HG03439 (cell line): ENCODE data around the gene POGLUT3.

Source experiments
- ATAC-seq: cut with Tn5 transposase; IDR thresholded peaks from one replicate; pipeline ENCODE4 v1.9.1; 2021; ENCODE audit warnings: mild to moderate bottlenecking, moderate library complexity; ENCODE audit not compliant: unreplicated experiment

POGLUT3 gene, protein sequence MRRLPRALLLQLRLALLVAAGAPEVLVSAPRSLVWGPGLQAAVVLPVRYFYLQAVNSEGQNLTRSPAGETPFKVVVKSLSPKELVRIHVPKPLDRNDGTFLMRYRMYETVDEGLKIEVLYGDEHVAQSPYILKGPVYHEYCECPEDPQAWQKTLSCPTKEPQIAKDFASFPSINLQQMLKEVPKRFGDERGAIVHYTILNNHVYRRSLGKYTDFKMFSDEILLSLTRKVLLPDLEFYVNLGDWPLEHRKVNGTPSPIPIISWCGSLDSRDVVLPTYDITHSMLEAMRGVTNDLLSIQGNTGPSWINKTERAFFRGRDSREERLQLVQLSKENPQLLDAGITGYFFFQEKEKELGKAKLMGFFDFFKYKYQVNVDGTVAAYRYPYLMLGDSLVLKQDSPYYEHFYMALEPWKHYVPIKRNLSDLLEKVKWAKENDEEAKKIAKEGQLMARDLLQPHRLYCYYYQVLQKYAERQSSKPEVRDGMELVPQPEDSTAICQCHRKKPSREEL

DNA sequence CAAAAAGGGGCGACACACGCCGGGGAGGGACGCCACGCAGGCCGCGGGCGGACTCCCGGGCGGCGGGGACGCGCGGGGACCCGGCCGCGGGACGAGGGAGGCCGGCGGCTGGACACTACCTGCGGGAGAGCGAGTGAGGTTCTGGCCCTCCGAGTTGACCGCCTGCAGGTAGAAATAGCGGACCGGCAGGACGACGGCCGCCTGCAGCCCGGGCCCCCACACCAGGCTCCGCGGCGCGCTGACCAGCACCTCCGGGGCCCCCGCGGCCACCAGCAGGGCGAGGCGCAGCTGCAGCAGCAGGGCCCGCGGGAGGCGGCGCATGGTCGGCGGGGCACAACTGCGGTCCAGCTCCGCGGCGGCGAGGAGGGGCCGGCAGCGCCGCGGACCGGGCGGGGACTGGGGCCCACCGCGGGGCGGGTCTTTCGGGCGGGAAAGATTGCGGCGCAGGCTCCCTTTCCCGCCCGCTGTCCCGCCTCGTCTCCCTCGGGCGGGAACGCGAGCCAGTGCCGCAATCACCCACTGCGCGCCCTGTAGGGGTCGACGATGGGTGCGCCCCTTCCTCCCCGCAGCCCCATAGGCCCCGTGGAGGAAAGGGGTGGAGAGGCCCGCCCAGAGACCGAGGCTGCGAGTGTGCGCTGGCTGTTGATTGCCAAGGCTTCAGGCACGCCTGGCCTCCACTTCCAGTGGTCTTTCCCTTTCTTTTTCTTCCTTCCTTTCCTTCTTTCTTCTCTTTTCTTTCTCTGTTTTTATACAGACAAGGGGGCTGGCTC, at the start of gene POGLUT3:
TSS of gene POGLUT3 (minus strand) at position 339 of the 770 bp plus-strand sequence. CDS start at position 321, 18 bp downstream.
- peak; percentile 54 for ATAC-seq

DNA sequence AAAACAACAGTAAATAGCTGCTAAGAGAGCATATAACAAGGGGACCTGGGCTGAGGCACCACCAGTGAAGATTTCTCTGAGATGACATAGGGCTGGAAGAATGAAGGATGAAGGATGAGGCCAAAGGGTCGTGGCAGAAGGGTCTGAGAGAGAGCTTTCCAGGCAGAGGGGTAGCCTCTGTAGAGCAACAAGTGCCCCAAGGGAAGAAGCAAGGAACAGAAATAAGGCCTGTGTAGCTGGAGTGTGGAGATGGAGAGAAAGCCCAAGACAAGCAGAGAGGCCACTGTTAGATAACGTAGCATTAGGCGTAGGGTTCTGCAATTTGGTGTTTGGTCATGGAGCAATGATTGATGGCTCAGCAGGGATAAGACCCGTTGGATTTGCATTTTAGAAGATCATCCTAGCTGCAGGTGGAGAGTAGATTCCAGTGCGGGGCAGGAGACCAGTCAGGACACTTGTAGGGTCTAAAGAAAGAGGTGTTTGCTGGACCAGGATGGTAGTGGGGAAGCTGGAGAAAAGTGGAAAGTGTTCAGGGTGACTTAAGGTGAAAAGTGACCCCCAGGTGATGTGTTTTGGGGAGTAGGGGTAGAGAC, 47.8 kb upstream of the POGLUT3 start:
- ATAC-seq, result no peak

DNA sequence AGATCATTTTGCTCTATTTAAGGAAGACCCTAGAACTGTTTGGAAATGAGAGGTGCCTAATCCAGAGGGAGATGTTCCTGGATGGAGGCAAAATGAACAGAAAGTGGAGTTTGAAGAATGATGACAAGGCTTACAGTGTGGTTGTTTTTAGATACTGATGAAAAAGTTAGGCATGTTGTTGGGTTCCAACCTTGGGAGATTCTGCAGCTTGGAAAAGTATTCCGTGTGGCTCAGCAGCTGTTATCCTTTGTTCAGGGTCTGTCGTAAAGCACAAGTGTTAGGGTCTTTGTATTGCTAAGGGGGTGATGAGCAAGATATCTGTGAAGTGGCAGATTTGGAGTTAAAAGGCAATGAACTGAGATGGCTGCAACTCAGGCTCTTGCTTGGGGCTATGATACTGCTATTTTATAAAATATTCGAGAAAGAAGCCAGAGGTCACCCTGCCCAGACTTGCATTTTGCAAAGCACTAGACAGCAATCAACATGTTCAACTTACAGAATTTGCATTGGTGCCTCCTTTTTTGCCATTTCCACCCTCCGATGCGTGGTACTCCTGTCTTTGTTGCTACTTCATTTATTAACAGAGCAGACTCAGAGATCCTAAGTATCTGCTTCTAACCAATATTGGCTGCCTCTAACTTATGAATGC, 45.3 kb upstream of the POGLUT3 start:
- ATAC-seq, result no peak

DNA sequence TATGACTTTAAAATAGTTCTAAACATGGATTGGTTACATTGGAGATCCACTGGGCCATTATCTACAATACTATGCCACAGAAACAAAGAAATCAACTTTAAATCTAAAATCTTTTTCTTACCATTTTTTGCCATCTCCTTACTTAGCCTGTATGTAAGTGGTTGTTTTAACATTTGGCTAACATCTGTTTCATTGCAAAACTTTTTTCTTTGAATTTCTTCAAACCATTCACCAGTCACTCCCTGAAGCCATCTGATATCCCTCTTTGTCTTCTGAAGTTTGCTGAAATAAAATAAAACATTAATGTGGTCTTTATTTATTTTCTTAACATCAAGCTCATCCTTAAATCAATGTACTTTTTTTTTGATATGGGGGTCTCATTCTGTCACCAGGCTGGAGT, 43.3 kb upstream of the POGLUT3 start:
- no peak for ATAC-seq

DNA sequence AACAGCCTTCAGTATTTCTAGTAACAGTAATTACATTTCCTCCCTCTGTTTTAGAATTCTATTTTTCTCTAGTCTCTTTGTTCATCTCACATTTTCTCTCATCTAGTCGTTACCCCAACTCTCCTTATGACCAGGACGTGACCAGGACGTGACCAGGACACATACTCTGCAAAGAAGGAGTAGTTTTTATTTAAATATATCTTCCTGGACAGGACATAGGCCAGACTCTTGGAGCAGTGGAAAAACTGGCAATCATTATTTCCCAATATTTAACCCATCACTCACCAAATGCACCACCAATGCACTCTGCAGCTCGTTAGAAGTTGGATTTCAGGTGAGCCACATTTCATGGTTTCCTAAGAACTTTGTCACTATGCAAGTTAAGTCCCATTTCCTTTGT, 40.3 kb upstream of the POGLUT3 start:
- no peak for ATAC-seq

DNA sequence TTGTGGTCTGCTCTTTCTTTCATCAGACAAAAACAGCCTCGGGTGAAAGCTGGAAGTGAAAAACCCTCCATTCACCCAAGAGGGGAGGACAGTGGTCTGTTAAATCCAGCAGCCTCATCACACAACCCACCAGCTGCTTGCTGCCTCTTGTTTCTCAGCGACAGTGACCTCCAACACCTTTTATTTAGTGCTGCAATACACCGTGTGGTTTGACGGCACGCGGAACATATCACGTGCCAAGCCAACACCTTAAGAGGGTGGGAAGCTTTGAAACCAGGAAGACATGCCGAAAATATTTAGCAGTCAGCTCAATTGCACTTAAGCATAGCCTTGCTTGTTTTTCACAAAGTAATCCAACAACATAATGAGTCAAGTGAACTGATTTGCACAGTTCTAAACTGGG, 39.8 kb upstream of the POGLUT3 start:
- ATAC-seq, result no peak

DNA sequence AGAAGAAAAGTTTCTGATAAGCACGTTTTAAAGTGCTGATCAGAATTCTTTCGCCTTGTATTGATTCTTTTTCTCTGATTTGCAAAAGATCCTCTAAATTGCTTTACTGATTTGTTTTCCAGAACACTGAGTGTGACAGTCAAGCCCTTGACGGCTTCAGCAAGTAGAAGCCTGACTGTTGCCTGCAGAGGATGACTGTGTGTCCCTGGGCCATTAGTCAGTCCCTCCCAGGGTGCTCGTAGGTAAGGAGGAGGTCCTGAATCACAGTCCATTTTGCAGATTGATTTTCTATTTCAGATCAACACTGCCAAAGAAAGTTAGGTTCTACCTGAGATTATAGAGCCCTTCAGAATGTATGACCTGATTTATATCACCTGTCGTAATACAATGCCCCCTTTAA, 38.6 kb upstream of the POGLUT3 start:
- ATAC-seq, result no peak

DNA sequence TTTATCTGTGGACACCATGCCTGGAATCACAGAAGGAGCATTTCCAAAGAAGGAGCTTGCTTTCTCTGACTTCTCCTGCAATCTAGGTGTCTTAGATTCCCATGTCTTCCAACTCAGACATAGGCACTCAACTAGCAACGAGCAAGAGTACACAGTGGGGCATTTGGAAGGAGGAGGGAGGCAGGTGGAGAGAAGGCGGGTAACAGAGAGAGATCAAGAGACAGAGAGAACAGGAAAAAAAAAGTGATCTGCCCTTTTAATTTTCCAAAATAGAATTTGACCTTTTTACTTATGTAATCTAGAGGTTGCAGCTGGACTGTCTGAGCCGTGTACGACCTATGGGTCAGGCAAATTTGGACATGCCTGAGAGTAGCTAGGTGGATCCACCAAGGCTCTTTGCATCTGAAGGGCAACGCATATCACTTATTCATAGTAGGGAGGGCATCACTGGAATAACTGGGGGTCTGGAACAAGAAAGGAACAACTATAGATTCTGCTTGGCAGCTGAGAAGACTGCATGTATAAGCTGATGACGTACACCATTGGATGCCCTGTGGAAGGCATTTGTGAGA, 37.3 kb upstream of the POGLUT3 start:
- ATAC-seq, result no peak

DNA sequence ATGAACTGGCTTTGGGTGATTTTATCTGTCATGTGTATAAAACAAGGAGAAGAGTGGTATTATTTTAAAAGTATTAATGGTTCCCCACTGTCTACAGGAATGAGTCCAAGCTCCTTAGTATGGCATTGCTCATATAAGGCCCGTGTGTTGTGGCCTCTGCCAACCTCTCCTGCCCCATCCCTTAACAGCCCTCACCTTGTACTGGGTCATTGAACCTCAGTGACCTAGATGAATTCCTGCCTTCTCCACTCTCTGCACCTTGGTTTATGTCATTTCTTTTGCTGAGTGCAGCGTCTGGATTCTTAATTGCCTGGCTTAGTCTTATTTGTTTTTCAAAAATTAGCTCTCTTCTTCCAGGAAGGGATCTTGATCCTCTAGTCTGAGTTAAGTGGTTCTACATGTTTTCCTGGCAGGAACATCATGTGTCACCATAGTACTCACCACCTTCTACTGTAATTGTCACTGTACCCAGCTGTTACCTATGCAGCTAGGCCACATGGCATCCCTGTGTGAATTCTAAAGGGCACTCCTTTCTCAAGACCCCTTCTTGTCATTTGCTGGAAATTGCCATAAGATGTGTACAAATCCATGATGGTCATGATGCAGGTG, 36.2 kb upstream of the POGLUT3 start:
- ATAC-seq, result no peak

DNA sequence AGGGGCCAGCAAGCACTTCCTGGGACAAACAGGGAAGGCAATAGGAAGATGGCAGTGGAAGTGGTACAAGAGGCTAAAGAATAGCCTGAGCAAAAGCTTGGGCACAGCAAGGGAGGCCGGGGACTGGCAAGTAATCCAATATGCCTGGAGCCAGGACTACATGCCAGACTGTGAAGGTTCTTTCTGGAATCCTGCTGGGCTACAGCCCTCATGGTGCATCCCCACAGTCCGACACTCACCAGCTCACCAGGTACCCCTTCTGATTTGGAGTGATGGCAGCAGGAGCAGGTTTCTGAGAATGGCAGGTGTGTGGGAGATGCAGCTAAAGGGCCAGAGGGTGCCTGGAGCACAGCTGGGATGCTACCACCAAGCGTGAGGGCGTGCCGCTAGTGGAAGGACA, 32.2 kb upstream of the POGLUT3 start:
- no peak for ATAC-seq

DNA sequence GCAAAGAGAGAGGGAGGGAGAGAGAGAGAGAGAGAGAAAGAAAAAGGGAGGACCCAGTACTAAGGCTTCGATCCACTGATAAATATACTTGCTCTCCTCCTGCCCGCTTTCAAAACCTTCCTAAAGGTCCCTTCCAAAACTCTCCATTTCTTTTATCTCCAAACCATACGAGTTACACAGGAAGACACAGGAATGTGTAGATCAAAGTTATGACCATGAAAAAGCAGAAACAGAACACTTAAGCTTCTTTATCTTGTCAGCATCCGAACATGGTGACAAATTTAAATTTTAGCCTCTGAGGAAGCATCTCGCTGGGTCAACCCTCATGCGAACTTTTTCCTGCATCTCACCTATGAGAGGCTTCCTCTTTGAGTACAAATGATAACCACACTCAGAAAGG, 29.2 kb upstream of the POGLUT3 start:
- no peak for ATAC-seq

DNA sequence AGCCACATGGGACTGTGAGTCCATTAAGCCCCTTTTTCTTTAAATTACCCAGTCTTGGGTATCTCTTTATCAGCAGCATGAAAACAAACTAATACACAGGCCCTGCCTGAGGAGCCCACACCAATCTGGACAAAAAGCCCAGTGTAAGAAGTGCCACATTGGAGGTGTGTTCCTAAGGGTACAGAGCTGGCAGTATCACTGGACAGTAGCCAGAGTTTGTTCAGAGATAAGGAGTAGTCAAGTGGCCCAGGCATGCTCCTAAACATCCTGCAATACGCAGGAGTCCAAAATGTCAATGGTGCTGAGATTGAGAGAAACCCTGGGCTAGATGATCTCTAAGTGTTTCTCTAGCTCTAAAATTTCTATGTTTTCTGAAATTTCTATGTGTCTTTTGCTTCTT, 27.0 kb upstream of the POGLUT3 start:
- ATAC-seq, result no peak

DNA sequence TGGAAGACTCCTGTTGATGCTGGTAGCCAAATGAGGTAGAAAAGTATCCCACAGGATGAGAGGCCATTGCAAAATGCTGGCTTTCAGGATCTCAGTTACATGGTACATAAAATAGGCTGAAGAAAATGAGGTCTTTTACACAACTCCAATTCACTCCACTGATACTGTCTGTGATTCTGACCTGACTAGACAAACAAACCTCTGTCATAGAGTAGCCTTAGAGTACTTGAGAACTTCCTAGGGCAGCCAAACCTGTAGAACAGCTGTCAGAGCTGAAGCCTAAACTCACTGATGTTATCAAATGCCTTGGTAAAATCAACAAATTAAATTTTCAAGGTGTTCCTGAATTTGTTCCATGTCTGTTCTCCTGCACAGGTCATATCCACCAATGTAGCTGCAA, 26.2 kb upstream of the POGLUT3 start:
- ATAC-seq, result no peak

DNA sequence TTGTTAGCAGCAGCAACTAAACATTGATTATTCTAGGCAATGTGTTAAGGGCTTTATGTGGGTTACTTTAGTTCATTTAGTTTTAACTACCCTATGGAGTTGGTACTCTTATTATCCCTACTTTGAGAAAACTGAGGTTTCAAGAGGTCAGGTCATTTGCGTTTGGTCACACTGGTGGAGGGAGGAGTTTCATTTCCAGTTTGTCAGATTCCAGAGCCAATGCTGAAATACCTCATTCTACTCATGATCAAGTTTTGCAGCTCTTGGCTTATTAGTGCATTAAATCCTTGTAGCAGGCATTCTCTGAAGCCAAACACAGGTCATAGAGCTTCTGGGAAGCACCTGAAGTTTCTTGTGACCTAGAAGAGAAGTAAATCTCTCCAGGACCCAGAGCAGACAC, 24.1 kb upstream of the POGLUT3 start:
- ATAC-seq, result no peak

DNA sequence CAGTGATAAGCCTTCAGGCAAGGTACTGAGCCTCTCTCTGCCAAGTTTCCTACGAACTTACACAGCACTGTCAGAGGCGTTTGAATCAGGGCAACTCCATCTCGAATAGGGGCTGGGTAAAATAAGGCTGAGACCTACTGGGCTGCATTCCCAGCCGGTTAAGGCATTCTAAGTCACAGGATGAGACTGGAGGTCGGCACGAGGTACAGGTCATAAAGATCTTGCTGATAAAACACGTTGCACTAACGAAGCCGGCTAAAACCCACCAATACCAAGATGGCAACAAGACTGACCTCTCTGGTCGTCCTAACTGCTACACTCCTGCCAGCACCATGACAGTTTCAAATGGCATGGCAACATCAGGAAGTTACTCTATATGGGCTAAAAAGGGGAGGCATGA, 20.4 kb upstream of the POGLUT3 start:
- ATAC-seq, result no peak

DNA sequence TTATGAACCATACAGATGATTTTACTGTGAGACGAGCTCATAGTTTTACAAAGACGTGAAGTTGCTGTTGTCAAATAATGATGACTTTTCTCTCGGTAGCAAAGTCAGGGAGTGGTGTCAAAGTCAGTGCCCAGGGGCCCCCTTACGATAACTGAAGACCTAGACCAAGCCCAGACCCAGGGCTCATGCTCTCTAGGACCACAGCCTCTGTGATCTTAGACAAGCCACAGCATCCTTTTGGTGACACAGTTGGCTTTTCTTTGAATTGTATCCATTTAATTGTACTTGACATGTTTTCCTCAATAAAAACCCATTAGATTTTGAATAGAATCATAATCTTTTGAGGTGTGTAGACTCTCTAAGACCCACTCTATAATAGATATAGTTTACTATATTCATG, 17.9 kb upstream of the POGLUT3 start:
- no peak for ATAC-seq

DNA sequence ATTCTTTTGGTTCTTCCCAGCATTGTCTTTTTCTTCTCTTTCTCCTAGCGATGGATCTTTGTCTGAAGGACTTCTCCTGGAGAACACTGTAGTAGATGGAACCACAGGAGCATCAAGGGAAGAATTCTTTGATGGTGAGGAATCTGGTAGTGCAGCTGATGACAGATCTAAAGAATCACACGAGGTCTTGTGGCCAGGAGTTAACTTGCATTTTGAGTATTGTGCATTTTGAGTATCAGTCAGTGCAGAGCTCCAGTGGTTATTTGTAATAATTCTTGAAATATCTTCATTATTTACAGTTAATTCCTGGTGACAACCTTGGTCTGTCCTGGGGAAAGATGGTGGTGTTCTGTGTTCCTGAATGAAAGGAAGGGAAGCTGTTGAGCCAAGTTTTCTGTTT, 14.5 kb upstream of the POGLUT3 start:
- no peak for ATAC-seq

DNA sequence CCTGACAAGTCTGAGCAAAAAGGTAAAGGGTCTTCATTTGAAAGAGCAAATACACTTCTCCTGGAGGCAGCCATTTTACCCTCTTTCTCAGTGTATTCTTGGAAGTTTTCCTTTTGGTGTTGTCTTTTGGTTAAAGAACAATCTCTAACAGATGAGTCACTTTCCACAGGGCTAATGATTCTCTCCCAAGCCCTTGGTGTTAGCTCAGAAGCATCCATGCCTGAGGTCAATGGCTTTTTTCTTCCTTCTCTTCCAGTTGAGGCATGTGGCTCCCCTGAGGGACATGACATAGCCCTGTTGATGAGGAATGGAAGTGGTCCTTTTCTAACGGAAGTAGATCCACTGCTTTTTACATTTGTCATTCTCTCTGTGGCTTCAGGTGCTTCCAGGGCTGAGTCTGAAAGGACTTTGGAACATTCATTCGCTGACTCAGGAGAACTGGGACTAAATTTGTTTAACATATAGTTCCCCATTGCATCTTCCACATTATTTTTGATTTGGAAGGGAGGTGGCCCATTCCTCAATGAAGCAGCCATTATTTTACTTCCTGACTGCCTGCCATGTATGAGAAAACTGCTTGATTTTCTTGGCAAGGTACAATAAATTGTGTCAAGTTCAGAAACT, 13.8 kb upstream of the POGLUT3 start:
- no peak for ATAC-seq

DNA sequence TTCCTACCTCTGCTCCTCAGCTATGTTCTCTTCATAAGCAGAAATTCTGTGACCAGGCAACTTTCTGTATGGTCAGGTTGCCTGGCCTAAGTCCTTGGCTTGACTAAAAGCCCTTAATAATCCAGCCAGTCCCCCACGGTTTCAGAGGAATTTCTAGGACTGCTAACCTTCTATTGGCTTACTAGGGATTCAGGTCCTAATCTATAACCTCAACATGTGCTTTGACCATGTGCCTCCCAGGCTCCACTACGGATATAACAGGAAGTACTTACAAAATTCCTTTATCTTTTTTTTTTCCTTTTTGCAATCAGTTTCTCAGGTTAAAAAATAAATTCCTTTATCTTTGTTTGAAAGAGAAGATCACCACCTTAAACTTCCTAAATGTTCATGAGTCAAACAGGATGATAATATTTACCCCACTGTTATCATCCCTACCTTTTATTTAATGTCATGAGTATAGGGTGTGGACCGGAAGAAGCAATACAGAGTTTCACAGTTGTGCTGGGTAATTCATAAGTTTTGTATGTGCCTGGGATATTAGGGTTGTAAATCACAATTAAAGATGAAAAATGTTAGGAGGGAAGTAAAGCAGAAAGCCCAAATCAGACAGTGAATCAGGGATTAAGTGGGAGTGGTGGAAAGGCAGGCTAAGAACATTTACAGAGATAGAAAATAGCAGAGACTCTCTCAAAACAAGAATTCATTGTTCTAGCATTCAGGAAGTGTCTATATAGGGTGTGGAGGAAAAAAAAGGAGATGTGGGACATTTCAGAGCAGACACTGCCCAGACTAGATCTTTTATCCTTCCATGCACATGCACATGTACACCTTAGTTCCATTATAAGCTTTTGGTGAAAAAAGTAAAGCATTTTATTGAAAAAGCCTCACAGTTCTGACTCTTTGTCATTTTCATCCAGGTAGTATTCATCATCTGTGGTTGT, 10.7 kb upstream of the POGLUT3 start:
- no peak for ATAC-seq
